Measurements from ENCODE around the gene S100A13.
A peak's percentile ranks its signal among the peaks of the same experiment; 100 is the strongest.
"Not testable (repeated sequence)": the region's sequence is repeated elsewhere in the genome, so short reads cannot be mapped to it uniquely, and the experiment has no call there.

Gene S100A13

DNA sequence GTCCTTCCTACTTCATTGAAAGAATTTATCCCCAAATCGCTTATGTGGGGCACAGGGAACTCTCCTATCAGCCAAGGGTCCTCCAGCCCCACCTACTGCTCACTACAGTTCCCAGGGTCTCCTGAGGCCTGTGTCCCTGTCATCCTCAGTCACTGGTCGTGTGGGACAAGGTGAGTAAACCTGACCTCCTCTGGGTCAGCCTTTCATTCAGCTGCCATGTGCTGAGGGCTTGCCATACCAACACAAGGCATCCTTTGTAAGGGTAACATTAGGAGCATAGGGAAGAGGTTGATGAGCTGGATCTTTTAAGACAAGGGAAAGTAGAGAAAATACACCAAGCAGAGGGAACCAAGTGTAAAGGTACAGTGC is 20.0 kb upstream of the S100A13 start:
- no peak for DNase-seq

DNA sequence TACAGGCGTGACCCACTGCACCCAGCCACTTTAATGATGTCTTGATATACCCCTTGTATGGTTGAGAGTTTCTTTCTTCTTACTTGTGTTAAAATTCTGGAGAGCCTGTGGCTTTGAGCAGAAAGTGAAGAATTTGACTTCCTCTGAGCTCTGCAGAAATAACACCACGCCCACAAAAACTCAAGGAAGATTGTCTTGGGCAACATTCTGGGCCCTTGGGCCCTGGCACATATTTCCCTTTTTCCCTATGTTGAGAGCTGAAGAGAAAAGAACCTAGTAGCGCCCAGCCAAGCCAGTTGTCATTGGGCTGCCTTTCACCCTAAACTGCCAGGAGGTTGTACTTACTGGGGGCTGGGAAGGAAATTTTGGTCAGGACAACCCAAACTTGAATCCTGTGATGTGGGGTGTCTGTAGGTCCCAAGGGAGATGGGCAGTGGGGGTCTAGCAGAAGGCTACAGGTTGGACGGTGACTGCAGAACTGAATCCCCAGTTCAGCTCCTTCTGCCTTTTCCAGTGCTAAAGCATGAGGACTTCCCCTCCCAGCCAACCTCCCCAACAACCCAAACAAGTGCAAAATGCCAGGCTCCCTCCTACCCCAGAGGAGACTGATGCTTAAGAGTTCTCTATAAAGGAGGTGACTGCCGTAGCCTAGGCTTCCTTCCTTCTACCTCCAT is 19.5 kb upstream of the S100A13 start:
- no peak for DNase-seq

DNA sequence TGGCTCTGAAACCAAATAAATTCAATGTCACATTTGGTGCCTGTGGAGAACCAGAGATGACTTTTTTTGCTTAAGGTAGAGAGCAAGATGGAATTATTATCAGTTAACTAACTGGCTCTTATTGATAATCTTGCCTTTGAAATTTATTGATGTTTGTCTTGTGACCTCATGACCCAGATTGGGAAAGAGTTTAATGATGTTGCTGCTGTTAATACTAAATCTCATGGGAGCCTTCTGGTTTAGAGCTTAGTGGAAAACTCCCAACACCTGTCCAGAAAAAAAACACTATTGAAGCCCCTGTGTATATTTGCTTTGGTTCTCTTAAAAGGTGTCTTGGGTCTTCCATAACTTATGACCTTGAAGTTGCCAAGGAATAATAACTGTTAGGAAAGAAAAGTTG is 16.5 kb upstream of the S100A13 start:
- DNase-seq, result no peak

DNA sequence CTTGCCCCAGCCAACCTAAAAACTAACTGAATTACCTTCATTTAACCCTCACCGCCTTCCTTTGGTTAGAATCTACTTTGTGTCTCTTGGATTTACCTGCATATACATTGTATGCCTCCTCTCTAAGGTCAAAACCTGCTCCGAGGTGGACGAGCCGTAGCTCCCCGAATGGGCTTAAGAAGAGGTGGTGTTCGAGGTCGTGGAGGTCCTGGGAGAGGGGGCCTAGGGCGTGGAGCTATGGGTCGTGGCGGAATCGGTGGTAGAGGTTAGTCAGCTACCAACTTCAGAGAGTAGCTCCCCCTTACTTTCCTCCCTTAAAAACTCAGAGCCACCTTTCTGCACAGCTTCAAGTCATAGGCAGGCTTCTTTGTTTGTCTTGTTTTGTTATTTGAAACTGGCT is 15.8 kb upstream of the S100A13 start:
- DNase-seq, result no peak

DNA sequence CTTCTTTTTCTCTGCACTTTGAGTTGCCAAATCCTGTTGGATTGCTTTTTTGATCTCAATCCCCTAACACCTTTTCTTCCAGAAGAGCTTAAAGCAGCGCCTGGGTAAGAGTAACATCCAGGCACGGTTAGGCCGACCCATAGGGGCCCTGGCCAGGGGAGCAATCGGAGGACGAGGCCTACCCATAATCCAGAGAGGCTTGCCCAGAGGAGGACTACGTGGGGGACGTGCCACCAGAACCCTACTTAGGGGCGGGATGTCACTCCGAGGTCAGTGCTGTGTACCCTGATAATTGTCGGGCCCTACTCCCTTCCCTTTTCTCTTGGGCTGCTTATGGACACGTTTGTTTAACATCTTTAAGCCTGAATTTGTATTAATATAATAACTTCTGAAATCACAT is 14.9 kb upstream of the S100A13 start:
- no peak for DNase-seq

DNA sequence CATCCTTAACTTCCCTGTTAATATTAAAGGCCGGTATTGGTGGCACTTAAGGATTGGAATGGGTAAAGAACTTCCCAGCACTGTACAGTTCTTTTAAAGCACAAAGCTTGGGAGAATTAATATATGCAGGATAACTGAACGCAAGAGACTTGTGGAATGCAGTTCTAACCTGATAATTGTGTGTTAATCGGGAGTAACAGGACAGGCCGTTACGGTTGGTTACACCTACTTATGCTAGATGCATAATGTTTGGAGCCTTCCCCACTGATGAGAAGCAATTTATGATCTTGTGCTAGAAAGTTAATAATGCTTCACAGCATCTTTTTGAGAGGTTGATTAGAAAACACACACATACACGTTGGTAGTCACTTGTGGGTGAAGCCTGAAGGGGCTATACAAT is 13.6 kb upstream of the S100A13 start:
- no peak for DNase-seq

DNA sequence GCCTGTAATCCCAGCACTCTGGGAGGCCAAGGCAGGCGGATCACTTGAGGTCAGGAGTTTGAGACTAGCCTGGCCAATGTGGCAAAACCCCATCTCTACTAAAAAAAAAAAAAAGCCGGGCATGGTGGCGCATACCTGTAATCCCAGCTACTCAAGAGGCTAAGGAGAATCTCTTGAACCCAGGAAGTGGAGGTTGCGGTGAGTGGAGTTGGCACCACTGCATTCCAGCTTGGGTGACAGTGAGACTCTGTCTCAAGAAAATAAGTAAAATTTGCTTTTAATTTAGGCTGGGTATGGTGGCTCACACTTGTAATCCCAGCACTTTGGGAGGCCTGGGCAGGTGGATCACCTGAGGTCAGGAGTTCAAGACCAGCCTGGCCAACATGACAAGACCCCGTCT is 12.9 kb upstream of the S100A13 start:
- DNase-seq, result not testable (repeated sequence)

DNA sequence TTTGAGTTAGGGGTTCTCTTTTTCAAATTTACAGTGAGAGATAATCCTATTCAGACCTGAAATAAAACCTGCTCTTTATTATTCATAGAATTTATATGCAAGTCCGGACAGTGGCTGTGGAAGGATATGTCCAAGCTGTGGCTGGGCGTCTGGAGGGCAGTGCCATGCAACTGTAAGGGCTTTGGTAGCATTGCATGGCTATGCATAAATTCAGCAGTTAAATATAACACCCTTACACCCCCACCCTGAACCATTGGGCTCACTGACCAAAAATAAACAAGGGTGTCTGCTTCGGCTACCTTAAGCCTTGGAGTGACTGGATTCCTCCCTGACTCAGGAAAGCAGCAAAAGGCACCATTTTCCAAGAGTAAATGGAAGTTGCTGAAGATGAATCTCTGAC is 12.0 kb upstream of the S100A13 start:
- no peak for DNase-seq

DNA sequence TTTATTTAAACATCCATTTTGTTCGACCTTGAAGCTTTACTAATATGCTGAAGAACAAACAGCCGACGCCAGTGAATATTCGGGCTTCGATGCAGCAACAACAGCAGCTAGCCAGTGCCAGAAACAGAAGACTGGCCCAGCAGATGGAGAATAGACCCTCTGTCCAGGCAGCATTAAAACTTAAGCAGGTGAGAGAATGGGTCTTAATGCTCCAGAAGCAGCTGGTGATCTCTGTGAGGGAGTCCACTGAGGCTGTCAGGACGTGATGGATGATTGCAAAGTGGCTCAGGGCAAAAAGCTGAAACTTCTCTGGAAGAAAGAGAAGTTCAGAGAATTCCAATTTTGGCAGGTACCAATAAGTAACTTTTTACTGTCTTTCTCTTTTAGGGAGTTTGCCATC is 11.0 kb upstream of the S100A13 start:
- no peak for DNase-seq

DNA sequence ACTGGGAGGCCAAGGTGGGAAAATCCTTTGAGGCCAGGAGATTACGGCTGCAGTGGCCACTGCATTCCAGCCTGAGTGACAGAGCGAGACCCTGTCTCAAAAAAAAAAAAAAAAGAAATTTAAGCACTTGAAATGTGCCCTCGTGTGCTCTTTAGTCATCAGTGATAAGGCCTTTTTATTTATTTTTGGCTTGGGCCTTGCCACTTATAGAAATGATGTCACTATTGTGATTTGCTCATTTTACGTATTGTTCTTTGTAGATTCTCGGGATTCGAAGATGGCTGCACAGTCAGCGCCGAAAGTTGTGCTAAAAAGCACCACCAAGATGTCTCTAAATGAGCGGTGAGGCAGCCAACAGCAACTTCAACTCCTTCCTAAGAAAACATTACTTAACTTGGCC is 9.0 kb upstream of the S100A13 start:
- no peak for DNase-seq

DNA sequence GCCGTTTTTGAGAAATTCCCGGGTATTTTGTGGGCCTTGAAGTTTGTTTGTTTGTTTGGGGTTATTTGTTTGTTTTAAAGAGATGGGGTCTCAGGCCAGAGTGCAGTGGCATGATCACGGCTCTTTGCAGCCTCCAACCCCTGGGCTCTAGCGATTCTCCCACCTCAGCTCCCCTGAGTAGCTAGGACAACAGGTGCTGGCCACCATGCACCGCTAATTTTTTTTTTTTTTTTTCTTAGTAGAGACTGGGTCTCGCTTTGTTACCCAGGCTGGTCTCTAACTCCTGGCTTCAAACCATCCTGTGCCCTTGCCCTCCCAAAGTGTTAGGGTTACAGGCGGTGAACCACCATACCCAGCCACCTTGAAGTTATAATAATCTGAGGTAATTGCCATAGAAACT is 8.6 kb upstream of the S100A13 start:
- no peak for DNase-seq

DNA sequence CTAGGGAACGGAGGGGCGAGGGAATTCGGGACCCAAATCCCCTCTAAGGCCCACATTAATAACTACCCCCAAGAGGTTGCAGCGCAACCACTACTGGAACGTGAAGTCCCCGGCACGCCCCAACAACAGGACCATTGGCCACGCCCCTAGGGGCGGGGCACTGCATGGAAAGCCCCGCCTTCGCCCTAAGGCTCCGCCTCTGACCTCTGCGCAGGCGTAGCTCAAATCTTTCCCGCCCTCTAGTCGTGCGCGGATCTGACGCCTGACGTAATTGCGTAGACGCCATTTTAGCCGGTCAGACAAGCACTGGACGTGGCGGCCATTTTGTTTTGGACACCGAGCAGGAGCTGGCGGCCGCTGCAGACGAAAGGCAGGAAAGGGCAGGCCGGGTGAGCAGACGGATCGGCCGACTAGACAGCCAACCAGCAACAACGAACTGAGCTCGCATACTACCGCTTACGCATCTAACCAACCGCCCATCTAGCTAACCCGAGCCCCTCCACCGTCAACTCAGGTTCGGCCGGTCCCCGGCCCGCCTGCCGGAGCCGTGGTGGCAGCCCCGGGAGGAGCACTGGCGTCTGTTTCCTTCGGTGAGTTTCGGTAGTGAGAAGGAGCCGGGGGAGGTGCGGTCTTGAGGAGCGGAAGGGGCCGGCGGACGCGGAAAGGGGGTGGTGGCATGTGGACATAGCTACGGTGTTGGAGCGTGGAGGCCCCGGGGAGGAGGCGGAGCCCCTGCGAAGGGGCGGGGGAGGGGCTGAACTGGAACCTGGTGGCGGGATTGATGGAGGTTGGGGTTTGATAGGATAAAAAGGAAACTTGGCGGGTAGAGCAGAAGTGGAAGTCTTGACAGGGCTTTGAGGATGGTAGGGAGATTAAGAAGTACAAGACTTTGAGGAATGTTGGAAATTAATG is 6.7 kb upstream of the S100A13 start, which contains the start of gene CHTOP:
TSS of gene CHTOP (plus strand) at position 313 of the 912 bp plus-strand sequence. CDS start 2,523 bp downstream, outside the sequence.
- peak; percentile 94 to 97 for DNase-seq

DNA sequence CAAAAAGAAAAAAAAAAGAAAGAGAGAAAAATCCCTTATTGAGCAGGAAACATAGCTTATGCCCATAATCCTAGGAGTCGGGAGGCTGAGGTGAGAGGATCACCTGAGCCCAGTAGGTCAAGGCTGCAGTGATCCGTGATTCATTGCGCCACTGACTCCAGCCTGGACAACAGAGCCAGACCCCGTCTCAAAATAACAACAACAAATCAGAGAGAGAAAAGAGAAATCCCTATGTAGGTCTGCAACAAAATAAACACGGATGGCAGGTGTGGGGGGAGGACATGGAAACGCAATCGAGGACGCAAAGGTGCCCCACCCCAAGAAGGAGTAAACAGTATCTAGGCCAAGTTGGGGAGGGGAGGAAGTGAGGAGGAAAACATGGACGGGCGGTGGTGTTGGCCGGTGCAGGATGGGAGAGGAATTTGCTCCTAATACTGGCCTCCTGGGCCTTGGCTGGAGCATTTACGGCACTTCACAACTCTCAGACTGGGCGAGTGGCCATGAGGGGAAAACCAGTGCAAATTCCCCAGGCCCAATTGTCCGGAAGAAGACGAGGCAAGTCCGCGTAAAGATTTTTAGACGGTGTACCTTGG is 6.0 kb upstream of the S100A13 start:
- DNase-seq, result no peak

DNA sequence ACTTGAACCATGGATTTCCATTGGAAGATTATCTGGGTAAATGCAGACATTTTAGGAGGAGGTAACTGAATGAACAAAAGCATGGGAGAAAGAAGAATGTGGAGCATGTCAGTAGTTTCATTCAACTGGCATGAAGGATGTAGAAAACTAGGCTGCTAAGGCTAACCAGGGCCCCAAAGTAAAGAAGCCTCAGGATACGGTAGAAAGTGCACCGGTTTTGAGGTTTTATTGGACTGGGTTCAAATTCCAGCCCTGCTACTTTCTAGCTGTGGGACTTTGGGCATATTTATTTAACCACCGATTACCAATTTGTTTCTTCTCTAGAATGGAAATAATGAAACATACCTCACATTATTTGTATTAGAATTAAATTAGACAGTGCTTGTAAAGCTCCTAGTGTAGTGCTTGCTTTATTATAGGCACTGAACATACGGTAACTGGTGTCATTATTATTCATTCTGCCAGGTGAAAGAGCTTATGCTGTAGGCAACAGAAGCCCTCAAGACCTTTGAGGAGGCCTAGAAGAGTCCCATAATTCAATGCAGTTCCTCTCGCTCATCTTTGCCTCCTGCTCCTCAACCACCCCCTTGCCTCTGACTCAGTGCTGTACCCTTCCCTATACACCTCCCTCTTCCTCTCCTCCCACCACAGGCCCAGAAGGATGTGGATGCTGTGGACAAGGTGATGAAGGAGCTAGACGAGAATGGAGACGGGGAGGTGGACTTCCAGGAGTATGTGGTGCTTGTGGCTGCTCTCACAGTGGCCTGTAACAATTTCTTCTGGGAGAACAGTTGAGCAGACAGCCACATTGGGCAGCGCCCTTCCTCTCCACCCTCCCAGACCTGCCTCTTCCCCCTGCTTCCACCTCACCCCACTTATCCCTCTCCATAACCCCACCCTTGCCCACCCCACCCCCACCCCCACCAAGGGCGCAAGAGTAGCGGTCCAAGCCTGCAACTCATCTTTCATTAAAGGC is 4.0 kb upstream of the S100A13 start:
- peak in 1 of 2 experiments; percentile 29 for DNase-seq

DNA sequence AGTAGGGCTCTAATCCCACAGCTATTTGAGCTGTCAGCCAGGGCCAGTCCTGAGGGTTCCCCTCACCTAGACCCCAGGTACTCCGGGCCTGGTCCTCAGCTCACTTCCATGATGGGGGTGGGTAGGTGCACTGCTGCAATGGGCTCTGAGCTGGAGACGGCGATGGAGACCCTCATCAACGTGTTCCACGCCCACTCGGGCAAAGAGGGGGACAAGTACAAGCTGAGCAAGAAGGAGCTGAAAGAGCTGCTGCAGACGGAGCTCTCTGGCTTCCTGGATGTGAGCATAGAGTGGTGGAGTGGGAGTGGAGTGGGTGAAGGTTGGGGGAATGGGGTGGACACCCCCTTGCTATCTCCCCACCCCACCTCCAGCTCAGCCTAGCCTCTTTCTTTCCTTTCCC is 3.1 kb upstream of the S100A13 start:
- no peak for DNase-seq

DNA sequence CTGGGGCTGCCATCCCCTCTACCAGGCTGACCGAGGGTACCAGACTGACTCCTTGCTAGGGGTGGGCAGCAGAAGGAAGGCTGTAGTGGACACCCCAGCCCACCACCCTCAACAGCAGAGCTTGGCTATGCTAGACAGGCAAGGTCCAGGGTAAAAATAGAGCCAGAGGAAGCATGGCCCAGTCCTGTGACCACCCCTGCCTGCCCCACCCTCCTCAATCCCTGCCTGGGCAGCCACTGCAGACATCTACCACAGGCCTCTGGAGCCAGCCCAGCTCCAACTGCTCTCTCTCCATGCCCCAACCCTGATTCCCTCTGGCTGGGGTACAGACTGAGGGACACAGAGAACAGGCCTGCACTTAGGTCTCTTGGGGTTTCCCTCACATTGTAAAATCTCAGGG is 2.7 kb upstream of the S100A13 start:
- no peak for DNase-seq

DNA sequence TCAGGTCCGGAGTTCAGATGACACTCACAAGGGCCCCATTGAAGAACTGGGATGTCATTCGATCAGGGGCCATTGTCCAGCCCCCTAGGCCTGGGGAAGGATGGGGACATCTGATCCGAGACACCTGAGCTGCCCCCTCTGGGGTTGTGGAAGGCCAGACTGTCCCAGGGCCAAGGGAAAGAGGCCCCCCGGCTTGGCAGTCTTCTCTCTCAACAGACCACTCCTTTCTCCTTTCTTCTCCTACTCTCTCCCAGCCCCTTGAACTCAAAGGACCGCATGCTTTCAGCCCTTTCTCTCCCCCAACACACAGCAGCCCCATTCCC is 2.0 kb upstream of the S100A13 start:
- no peak for DNase-seq

DNA sequence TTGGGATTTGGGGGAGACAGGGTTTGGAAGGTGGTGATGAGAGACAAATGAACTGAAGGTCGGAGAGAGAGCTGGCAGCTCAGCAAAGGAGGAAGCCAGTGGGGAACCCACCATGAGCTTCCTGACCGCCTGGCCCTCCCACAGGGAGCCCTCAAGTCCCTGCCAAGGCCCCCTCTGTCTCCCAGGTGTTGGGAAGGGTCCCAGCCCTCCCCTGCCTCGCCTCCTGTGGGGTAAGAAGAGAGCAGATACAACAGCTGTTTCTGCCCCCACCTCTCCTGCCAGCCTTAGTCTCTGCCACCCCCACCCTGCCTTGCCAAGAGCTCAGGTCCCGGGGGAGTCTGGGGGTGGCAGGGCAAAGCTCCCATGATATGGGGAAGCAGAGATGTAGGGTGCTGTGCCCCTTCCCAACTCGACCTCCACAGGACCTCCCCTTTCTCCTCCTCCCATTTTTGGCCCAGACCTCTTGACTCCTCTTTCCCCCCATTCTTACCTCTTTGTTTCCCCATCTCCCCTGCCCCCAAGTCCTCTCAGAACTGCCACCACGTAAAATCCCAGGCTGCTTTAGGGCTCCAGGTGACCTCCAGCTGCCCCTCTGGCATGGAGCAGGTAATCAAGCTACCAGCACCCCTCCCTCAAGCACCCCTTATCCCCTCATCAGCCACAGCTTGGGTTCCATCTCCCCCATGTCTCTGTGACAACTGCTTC is 1.5 kb upstream of the S100A13 start:
- no peak for DNase-seq

DNA sequence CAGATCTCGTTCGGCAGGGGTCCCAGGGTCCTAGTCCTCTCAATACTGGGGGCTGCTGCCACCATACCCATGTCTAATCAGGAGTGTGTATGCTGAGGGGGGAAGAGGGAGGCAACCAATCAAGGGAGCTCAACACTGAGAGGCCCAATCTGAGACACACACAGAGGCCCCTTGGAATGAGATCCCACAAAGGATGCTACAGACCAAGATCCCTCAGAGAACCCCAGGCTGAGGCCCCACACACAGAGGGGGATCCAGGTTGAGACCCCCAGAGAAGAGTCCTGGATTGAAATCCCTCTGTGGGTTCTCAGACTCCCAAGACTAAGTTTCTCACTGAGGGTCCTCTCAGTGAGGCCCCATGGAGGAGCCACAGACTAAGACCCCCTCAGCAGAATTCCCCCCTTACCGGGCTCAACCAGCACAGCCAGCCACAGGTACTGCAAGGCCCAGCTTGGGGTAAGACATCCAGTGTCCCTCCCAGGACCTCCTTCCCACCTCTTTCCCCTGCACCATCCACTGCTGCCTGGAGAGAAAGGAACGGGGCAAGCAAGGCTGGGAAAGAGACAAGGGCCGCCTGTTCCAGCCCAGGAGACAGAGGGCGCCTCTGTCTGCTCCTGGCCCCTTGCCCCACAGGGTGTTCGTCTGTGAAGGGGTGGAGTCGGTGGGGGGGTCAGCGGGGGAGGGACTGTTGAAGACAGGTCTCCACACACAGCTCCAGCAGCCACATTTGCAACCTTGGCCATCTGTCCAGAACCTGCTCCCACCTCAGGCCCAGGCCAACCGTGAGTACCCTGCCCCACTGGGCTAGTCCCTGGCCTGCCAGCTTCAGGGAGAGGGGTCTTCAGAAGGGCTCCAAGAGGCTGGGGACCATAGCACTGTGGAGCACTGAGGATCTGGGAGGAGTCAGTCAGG is 666 bp upstream of the S100A13 start, which contains the start of gene S100A1:
TSS of gene S100A1 (plus strand) at position 720 of the 912 bp plus-strand sequence. CDS start 2,088 bp downstream, outside the sequence.
- DNase-seq, result no peak

DNA sequence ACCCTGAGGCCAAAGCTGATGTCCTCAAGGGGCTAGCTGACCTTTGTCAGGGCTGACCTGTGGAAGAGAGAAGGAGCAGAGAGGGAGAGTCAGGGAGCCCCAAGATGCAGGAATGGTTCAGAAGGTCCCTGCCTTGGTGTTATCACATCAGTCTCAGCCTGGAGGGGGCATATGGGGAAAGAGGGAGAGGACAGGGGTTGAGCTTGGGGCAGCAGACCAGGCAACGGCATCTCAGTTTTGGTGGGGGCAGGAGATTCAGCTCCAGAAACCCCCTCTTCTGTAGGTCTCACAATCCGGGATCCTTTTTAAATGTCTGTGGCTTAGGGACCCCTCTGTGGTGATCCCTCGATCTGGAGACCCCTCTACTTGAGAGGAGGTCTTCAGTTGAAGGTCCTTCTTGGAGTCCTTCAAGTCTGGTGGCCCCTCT is 815 bp downstream of the S100A13 start:
- DNase-seq, result no peak

Data from activated CD4-positive, alpha-beta T cell treated with anti-CD3 and anti-CD28 coated beads, Interleukin-2, amount 50 U/mL, for 48 hours (primary cell).